HG03354 (cell line): ENCODE measurements around the gene RUNX2.
"Not testable (repeated sequence)": the region's sequence is repeated elsewhere in the genome, so short reads cannot be mapped to it uniquely, and the experiment has no call there.

ENCODE experiments used
- ATAC-seq: cut with Tn5 transposase; IDR thresholded peaks from one replicate; pipeline ENCODE4 v1.9.1; 2021; ENCODE audit warnings: mild to moderate bottlenecking; ENCODE audit not compliant: unreplicated experiment, poor library complexity, severe bottlenecking

Gene RUNX2

GRCh38 chr6:45651301-45651700 lies 323.2 kb downstream of the RUNX2 start:
- no peak for ATAC-seq

GRCh38 chr6:45652416-45652815 lies 324.3 kb downstream of the RUNX2 start:
- no peak for ATAC-seq

- ATAC-seq = no peak
These were observed 325.2 kb downstream of the RUNX2 start for GRCh38 chr6:45653117-45653883.

DNA sequence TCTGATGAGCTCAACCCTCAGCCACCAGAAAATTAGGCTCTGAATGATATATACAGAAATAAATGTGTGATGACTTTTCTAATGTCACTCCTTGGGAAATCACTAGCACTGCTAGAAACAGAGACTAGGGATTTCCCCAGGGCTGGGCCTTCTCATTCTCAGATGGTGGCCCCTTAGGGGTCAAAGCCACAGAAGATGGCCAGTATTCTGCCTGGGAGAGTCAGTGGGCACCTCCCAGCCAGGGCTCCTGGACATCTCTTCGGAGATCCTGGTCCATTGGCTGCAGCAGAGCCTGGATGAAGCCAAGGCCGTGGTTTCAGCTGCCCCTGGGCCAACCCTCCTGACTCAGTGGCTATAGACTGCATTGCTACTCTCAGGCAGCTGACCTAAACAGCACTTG lies 326.5 kb downstream of the RUNX2 start:
- ATAC-seq = no peak

- no peak for ATAC-seq
These were observed 327.8 kb downstream of the RUNX2 start for GRCh38 chr6:45655745-45656476.

DNA sequence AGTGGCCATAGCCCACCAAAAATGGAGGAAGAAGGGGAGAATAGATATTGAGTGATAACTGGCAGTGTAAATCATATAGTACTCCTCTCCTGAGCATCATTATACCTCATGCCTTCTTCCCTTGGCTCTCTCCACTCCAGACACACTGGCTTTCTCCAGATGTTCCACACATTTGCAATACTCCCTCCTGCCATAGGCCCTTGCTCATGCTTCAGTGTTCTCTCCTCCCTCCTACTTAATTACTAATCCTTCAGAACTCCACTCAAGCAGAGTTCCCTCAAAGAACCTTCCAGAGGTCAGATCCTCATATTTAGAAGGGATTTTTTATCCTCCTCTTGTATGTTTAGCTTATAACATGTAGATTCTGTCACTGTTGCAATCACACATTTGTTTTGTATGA lies 329.1 kb downstream of the RUNX2 start:
- no peak for ATAC-seq

DNA sequence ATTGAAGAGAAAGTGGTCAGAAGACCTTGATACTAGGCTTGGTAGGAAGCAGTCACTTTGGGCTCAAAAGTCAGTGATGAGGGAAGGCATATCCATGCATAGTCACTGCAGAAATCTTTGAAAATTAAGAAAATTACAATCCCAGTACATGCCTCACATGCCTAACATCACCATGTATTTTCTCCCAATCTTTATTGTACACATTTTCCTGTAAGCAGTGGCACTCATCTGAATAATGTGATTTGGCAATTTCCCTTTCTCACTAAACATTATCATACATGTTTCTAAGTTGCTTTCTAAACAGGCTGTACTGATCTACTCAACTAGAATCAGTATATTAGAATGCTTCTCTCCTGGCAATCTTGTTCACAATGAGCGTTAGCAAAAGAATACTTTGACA lies 330.3 kb downstream of the RUNX2 start:
- no peak for ATAC-seq

DNA sequence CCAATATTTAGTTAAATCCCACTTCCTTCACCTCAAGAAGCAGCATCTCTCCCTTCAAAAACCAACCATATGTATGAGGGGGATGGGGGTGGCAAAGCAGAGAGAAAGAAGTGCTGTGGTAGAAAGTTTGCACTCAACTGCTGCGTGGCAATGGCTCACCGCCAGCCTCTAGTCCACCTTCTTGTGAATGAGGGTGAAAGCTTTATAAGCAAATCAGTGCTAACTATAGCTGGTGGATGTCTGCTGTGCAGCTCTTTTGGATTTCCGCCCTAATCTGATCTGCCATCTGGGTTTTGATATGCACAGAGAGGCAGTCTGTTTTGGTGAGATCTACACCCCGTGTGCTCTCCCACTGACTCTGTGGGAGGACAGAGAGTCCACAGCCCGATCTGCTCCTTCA lies 330.8 kb downstream of the RUNX2 start:
- ATAC-seq = no peak

DNA sequence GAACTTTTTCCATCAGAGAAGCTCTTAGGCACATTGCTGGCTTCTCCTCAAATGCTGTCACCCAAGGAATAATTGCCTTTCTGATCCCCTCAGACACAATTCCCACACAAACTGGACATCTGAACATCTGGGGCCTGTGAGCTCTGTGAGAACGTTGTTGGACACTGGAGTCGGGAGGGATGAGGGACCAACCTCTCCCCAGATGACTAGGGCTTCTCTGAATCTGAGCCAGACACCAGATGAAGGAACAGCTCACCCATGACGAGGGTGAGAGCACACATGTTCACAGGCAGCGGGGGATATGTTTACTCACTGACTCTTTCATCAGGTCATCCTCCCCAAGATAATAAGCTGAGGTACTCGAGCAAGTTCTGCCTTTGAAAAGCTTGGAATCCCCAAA lies 333.5 kb downstream of the RUNX2 start:
- ATAC-seq = no peak

GRCh38 chr6:45663251-45664221 lies 335.4 kb downstream of the RUNX2 start:
- no peak for ATAC-seq

GRCh38 chr6:45664707-45665106 lies 336.6 kb downstream of the RUNX2 start:
- no peak for ATAC-seq

GRCh38 chr6:45665859-45666258 lies 337.7 kb downstream of the RUNX2 start:
- no peak for ATAC-seq

DNA sequence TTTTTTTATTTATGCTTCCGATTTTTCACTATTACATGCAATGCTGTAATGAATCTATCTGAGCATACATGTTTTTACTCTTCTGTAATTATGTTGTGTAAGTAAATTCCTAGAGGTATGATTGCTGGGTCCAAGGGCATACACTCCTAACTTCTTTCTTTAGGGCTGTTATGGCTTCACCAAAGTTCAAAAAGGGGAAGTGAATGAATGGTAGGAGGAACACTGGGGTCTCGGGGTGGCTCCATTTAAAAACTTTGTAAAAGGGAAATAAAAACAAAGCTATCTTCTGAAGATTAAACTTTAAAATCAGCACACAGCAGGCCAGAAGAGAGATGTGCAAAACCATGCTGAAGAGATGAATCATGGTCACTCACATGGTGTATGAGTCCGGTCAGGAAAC lies 338.7 kb downstream of the RUNX2 start:
- no peak for ATAC-seq

- no peak for ATAC-seq
These were observed 339.2 kb downstream of the RUNX2 start for GRCh38 chr6:45667300-45667699.

DNA sequence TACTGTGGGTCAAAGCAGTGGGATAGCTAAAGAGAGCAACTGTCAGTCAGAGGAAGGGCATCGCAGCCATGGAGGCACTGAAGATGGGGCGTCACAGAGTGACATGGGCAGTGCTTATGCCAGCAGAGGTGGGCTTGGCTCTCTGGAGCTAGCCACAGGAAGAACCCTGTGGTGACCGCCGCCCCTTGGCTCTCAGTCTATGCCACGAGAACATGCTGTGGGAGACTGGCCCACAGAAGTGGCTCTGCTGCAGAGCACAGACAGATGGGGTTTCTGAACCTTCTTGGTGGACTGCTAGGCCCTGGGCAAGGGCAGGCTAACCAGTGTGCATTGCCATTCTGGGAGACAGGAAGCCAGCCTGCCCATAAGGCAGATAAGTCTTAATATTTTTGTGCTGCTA lies 339.6 kb downstream of the RUNX2 start:
- ATAC-seq = no peak

DNA sequence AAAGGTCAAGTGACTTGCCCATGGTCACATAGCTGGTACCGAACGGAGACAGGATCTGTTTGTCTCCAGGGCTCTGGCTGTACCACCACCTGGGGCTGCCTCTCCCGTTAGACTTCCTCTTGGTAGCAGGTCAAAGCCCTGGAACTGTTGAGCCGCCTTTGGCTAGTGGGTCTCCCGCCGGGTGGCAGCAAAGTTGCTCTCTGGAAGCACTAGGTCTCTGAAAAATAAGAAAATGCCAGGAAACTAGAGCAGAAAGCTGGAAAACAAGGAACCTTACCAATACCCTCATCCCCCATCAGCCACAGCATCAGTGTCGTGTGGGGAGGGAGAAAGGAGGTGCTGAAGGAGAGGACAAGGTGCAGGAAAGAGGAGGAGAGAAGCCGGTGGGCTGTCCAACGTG lies 340.6 kb downstream of the RUNX2 start:
- ATAC-seq = no peak

DNA sequence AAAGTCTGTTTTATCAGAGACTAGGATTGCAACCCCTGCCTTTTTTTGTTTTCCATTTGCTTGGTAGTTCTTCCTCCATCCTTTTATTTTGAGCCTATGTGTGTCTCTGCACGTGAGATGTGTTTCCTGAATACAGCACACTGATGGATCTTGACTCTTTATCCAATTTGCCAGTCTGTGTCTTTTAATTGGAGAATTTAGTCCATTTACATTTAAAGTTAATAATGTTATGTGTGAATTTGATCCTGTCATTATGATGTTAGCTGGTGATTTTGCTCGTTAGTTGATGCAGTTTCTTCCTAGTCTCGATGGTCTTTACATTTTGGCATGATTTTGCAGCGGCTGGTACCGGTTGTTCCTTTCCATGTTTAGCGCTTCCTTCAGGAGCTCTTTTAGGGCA lies 345.0 kb downstream of the RUNX2 start:
- ATAC-seq = not testable (repeated sequence)

DNA sequence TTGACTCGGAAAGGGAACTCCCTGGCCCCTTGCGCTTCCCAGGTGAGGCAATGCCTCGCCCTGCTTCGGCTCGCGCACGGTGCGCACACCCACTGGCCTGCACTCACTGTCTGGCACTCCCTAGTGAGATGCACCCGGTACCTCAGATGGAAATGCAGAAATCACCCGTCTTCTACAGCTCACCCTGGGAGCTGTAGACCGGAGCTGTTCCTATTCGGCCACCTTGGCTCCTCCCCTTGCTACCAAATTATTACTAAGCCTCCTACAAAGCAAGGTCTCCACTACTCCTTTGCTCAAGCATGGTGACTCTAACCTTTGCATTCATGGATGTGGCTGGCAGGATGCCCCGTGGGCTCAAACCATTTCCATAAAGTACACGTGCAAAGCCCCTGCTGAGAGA lies 347.0 kb downstream of the RUNX2 start:
- ATAC-seq = not testable (repeated sequence)

GRCh38 chr6:45675634-45676033 lies 347.5 kb downstream of the RUNX2 start:
- ATAC-seq = no peak

- ATAC-seq = no peak
These were observed 348.2 kb downstream of the RUNX2 start for GRCh38 chr6:45676380-45676779.
